ENCODE data around the gene KRTCAP2. TPM values are rescaled to one million over a fixed set of nuclear protein-coding genes. Genes with fewer than 3 reads are reported as not detected.

The KRTCAP2 gene
- polyA plus RNA-seq, 1 donor (not counting 4 experiments of a cell fraction or from before 2014, with no cell fraction given), result 127 TPM

DNA sequence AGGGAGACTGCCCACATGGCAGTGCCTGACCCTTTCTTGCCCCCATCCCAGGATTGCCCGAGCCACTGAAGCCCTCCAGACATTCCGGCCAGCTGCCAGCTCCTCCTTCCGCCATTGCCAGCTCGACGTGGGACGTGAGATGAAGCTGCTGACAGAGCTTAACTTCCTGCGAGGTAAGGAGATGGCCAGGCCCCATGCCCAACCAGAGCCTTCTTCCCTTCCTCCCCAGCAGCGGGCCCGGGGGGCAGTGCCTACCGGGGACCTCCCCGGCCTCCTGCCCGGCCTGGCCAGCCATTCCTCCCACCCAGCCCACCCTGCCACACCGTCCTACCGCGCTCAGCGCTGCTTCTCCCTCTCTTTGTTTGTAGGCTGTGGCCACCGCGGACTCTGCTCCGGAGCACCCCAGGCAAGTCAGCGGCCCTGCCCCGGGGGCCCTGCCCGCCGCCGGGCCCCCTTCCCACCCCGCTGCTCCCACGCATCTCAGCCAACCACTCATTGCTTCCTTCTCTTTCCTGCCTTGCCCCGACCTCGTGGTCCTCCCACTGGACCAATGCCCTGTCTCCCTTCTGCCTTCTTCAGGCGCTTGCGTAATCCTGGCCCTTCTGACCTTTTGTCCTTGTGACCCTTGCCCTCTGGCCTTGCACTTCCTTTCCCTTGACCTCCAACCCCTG is 5.5 kb upstream of the KRTCAP2 start:
- DNase-seq (ENCODE audit: low read depth, low spot score), result no peak
- Histone ChIP-seq H3K27ac (ENCODE audit: control insufficient read depth, insufficient read depth, low read length) (no peak overlapping the region), H3K4me1 (ENCODE audit: control insufficient read depth, extremely low read depth, insufficient read depth, low read length) (peaks cover 12% of the 10 kb centered on the region), H4K20me1 (ENCODE audit: control insufficient read depth, extremely low read depth, insufficient read depth, low read length) (no peaks in the 10 kb centered on the region), H3K9me1 (ENCODE audit: control insufficient read depth, extremely low read depth, insufficient read depth, low read length) (no peaks in the 10 kb centered on the region), H3K9me3 (ENCODE audit: control insufficient read depth, low read depth, low read length) (no peaks in the 10 kb centered on the region), H3K4me2 (ENCODE audit: control insufficient read depth, extremely low read depth, insufficient read depth, low read depth, low read length) (no peak overlapping the region), H3K27me3 (ENCODE audit: control insufficient read depth, extremely low read depth, insufficient read depth, low read length) (no peaks in the 10 kb centered on the region), H3K79me2 (ENCODE audit: control insufficient read depth, insufficient read depth, low read length) (no peaks in the 10 kb centered on the region), H2AFZ (ENCODE audit: control insufficient read depth, low read length) (no peak overlapping the region), H3K36me3 (ENCODE audit: control insufficient read depth in 2 of 2, extremely low read depth in 1 of 2, insufficient read depth in 2 of 2, low read length in 2 of 2) (peaks cover 4 to 10% of the 10 kb centered on the region in 2 experiments), H3K4me3 (ENCODE audit: control insufficient read depth in 2 of 3, extremely low read depth in 1 of 3, insufficient read depth in 2 of 3, low read depth in 1 of 3, low read length in 3 of 3) (no peak overlapping the region), H3K9ac (ENCODE audit: control insufficient read depth, extremely low read depth, insufficient read depth, low read length) (no peak overlapping the region)
- TF ChIP-seq, protein P1, sequence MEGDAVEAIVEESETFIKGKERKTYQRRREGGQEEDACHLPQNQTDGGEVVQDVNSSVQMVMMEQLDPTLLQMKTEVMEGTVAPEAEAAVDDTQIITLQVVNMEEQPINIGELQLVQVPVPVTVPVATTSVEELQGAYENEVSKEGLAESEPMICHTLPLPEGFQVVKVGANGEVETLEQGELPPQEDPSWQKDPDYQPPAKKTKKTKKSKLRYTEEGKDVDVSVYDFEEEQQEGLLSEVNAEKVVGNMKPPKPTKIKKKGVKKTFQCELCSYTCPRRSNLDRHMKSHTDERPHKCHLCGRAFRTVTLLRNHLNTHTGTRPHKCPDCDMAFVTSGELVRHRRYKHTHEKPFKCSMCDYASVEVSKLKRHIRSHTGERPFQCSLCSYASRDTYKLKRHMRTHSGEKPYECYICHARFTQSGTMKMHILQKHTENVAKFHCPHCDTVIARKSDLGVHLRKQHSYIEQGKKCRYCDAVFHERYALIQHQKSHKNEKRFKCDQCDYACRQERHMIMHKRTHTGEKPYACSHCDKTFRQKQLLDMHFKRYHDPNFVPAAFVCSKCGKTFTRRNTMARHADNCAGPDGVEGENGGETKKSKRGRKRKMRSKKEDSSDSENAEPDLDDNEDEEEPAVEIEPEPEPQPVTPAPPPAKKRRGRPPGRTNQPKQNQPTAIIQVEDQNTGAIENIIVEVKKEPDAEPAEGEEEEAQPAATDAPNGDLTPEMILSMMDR (optimal IDR thresholded peaks at IDR 0.05 in 1 of 3, IDR thresholded peaks at IDR 0.05 in 1 of 3, conservative IDR thresholded peaks at IDR 0.05 in 1 of 3; ENCODE audit: extremely low read depth in 1 of 3, insufficient read depth in 2 of 3, low read length in 3 of 3), result no peak
- no peak for TF ChIP-seq EZH2 (IDR thresholded peaks at IDR 0.05; ENCODE audit: low read length)
- FAIRE-seq, result no peak
- dilution Hi-C loops (cut with MboI; ENCODE audit: extremely low pct_ligation_motif_present, low sequenced_read_pairs), result no loop called here

- FAIRE-seq (no peak), DNase-seq (ENCODE audit: low read depth, low spot score) (no peak)
- TF ChIP-seq, protein P1 (optimal IDR thresholded peaks at IDR 0.05 in 1 of 3, IDR thresholded peaks at IDR 0.05 in 1 of 3, conservative IDR thresholded peaks at IDR 0.05 in 1 of 3; ENCODE audit: extremely low read depth in 1 of 3, insufficient read depth in 2 of 3, low read length in 3 of 3), result no peak
- no peak for TF ChIP-seq EZH2 (IDR thresholded peaks at IDR 0.05; ENCODE audit: low read length)
- dilution Hi-C loops (cut with MboI; ENCODE audit: extremely low pct_ligation_motif_present, low sequenced_read_pairs), result no loop called here
- Histone ChIP-seq H3K9me1 (ENCODE audit: control insufficient read depth, extremely low read depth, insufficient read depth, low read length) (no peaks in the 10 kb centered on the region), H3K79me2 (ENCODE audit: control insufficient read depth, insufficient read depth, low read length) (peaks cover 1% of the 10 kb centered on the region), H3K27me3 (ENCODE audit: control insufficient read depth, extremely low read depth, insufficient read depth, low read length) (no peaks in the 10 kb centered on the region), H3K36me3 (ENCODE audit: control insufficient read depth in 2 of 2, extremely low read depth in 1 of 2, insufficient read depth in 2 of 2, low read length in 2 of 2) (peaks cover 4 to 10% of the 10 kb centered on the region in 2 experiments), H3K4me1 (ENCODE audit: control insufficient read depth, extremely low read depth, insufficient read depth, low read length) (peaks cover 15% of the 10 kb centered on the region), H3K4me3 (ENCODE audit: control insufficient read depth in 2 of 3, extremely low read depth in 1 of 3, insufficient read depth in 2 of 3, low read depth in 1 of 3, low read length in 3 of 3) (no peak overlapping the region), H3K9ac (ENCODE audit: control insufficient read depth, extremely low read depth, insufficient read depth, low read length) (no peak overlapping the region), H3K27ac (ENCODE audit: control insufficient read depth, insufficient read depth, low read length) (no peak overlapping the region), H4K20me1 (ENCODE audit: control insufficient read depth, extremely low read depth, insufficient read depth, low read length) (no peaks in the 10 kb centered on the region), H3K4me2 (ENCODE audit: control insufficient read depth, extremely low read depth, insufficient read depth, low read depth, low read length) (no peak overlapping the region), H2AFZ (ENCODE audit: control insufficient read depth, low read length) (no peak overlapping the region), H3K9me3 (ENCODE audit: control insufficient read depth, low read depth, low read length) (no peaks in the 10 kb centered on the region)
Measured at GRCh38 chr1:155177918-155178281, 4.8 kb upstream of the KRTCAP2 start.

Measured in keratinocyte (primary cell).